Measurements from ENCODE around the gene DNAI2. TPM values are rescaled to one million over a fixed set of nuclear protein-coding genes. Genes with fewer than 3 reads are reported as not detected.

Gene DNAI2
- total RNA-seq, 4 donors from 2014 or later: 2.1 TPM; not detected in 3

DNA sequence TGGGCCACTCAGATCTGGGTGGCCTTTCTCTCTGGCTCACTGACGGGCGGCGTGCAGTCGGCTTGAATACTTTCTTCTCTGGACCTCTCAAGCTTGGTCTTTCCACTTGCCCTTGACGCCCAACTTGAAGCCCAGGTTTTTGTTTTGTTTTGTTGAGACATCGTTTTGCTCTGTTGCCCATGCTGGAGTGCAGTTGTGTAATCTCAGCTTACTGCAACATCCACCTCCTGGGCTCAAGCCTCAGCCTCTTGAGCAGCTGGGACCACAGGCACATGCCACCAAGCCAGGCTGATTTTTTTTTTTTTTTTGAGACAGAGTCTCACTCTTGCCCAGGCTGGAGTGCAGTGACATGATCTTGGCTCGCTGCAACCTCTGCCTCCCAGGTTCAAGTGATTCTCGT, 29.3 kb downstream of the DNAI2 start:
- Histone ChIP-seq H3K4me1 (no peaks in the 10 kb centered on the region), H3K4me3 (no peak overlapping the region), H3K27ac (no peak overlapping the region), H3K36me3 (no peaks in the 10 kb centered on the region), H3K9me3 (no peaks in the 10 kb centered on the region), H3K27me3 (no peaks in the 10 kb centered on the region)
- TF ChIP-seq CTCF (IDR thresholded peaks at IDR 0.05) (no peak), POLR2A (IDR thresholded peaks at IDR 0.05) (no peak)
- intact Hi-C loops (cut with DNase I; ENCODE audit: low total_unique reads): no loop called here
- DNase-seq: no peak

GRCh38 chr17:74304184-74304583, 30.1 kb downstream of the DNAI2 start:
- no peaks in the 10 kb centered on the region for H3K9me3 ChIP-seq
- no peak for DNase-seq
- no peaks in the 10 kb centered on the region for H3K36me3 ChIP-seq
- no peaks in the 10 kb centered on the region for H3K4me1 ChIP-seq
- intact Hi-C loops (cut with DNase I; ENCODE audit: low total_unique reads): no loop called here
- TF ChIP-seq CTCF (IDR thresholded peaks at IDR 0.05) (no peak), POLR2A (IDR thresholded peaks at IDR 0.05) (no peak)
- no peak overlapping the region for H3K4me3 ChIP-seq
- H3K27ac ChIP-seq: no peak overlapping the region
- no peaks in the 10 kb centered on the region for H3K27me3 ChIP-seq

- intact Hi-C loops (cut with DNase I; ENCODE audit: low total_unique reads): no loop called here
- Histone ChIP-seq H3K4me1 (no peaks in the 10 kb centered on the region), H3K27ac (no peak overlapping the region), H3K36me3 (no peaks in the 10 kb centered on the region), H3K4me3 (no peak overlapping the region), H3K9me3 (no peaks in the 10 kb centered on the region), H3K27me3 (no peaks in the 10 kb centered on the region)
- TF ChIP-seq POLR2A (IDR thresholded peaks at IDR 0.05) (no peak), CTCF (IDR thresholded peaks at IDR 0.05) (no peak)
- DNase-seq: no peak
Measured at GRCh38 chr17:74305865-74306654, 32.0 kb downstream of the DNAI2 start.

DNA sequence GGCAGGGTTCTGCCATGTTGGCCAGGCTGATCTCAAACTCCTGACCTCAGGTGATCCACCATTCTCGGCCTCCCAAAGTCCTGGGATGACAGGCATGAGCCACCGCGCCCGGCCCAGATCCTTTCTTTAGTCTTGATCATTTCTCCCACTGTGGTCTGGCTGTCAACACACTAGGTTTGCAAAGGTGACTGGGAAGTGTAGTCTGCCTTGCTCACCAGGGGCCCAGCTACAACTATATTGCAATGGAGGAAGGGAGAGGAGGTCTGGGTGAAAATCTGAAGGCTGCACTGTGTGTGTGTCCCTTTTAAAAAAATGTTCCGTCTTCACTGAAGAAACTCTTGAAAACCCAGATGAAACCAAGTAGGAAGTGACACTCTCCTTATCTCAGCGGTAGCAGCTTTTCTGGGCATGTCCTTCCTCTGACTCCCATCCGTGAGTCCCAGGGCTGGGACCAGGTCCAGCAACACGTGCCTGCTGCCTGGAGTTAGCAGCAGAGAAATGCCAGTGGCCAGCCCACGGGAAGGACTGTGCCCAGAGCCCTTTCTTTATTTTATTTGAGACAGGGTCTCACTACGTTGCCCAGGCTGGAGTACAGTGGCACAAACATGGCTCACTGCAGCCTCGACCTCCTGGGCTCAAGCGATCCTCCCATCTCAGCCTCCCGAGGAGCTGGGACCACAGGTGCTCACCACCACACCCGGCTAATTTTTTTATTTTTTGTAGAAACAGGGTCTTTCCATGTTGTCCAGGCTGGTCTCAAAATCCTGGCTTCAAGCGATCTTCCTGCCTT, 34.1 kb downstream of the DNAI2 start:
- no peak overlapping the region for H3K27ac ChIP-seq
- H3K36me3 ChIP-seq: no peaks in the 10 kb centered on the region

More for the DNA sequence above, 34.1 kb downstream of the DNAI2 start:
- no peaks in the 10 kb centered on the region for H3K9me3 ChIP-seq
- DNase-seq: peak in 1 of 2 donors; percentile 29
- no peaks in the 10 kb centered on the region for H3K4me1 ChIP-seq
- no peaks in the 10 kb centered on the region for H3K27me3 ChIP-seq
- intact Hi-C loops (cut with DNase I; ENCODE audit: low total_unique reads): no loop called here
- TF ChIP-seq POLR2A (IDR thresholded peaks at IDR 0.05) (no peak), CTCF (IDR thresholded peaks at IDR 0.05) (no peak)
- H3K4me3 ChIP-seq: no peak overlapping the region

Data from uterus (tissue), 4 donors.